Measurements from ENCODE around the gene MLN. TPM values are rescaled to one million over a fixed set of nuclear protein-coding genes. Genes with fewer than 3 reads are reported as not detected.

Gene MLN
- polyA plus RNA-seq, 2 of the 4 experiments (the other 2 are of a cell fraction), result not detected

DNA sequence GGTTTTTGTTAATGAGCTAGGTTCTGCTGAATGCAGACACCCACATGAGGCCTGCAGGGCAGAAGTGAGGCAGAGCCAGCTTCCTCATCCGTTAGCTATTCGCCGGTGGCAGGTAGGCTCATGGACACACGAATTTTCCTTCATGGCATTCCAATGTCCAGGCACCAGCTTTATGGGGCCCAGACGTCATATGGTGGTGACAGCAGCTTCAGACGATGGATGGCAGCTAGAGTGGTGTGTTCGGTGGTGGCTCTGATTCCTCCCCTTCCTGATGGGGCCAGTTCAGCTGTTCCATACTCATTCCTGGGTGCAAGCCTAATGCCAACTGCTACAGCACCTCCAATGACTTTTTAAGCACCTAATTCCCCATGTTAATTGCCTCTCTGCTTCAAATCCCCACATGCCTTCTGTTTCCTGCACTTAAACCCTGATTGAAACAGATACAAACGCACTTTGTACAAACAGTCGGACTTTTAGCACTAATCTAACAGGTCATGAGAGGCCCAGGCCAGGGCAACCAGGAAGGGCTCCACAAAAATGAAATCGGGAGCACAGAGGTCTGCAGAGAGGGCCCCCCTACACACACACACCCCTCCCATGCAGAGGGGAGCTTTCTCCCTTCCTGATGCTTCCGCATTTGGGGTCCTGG lies 35.7 kb upstream of the MLN start:
- CTCF ChIA-PET, result interaction anchor here (0.7 to 5.8 kb wide), 11 partner anchors 9 to 189 kb away, joined by 3 to 27 read pairs (median 4); partner anchors contain the start of gene UQCC2
- TF ChIP-seq EHF (CRISPR knock-in tag; IDR thresholded peaks at IDR 0.05) (no peak), KDM1A (IDR thresholded peaks at IDR 0.05; ENCODE audit: low read depth) (no peak), HOXB5 (CRISPR knock-in tag; IDR thresholded peaks at IDR 0.05) (no peak), RNF2 (IDR thresholded peaks at IDR 0.05; ENCODE audit: borderline replicate concordance, low read depth) (no peak), RARB (CRISPR knock-in tag; IDR thresholded peaks at IDR 0.05) (no peak), ZC3H11A (IDR thresholded peaks at IDR 0.05) (no peak), HEYL (CRISPR knock-in tag; IDR thresholded peaks at IDR 0.05) (no peak), POLR2A (IDR thresholded peaks at IDR 0.05; ENCODE audit: low read length) (no peak), HDAC2 (IDR thresholded peaks at IDR 0.05) (no peak)
- TF ChIP-seq, protein P1, sequence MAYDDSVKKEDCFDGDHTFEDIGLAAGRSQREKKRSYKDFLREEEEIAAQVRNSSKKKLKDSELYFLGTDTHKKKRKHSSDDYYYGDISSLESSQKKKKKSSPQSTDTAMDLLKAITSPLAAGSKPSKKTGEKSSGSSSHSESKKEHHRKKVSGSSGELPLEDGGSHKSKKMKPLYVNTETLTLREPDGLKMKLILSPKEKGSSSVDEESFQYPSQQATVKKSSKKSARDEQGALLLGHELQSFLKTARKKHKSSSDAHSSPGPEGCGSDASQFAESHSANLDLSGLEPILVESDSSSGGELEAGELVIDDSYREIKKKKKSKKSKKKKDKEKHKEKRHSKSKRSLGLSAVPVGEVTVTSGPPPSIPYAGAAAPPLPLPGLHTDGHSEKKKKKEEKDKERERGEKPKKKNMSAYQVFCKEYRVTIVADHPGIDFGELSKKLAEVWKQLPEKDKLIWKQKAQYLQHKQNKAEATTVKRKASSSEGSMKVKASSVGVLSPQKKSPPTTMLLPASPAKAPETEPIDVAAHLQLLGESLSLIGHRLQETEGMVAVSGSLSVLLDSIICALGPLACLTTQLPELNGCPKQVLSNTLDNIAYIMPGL (CRISPR knock-in tag; IDR thresholded peaks at IDR 0.05; ENCODE audit: borderline replicate concordance), result no peak
- TF ChIP-seq, protein P2, sequence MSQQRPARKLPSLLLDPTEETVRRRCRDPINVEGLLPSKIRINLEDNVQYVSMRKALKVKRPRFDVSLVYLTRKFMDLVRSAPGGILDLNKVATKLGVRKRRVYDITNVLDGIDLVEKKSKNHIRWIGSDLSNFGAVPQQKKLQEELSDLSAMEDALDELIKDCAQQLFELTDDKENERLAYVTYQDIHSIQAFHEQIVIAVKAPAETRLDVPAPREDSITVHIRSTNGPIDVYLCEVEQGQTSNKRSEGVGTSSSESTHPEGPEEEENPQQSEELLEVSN (IDR thresholded peaks at IDR 0.05; ENCODE audit: borderline replicate concordance, low read depth), result no peak
- Histone ChIP-seq H3K4me1 (peaks cover 52% of the 10 kb centered on the region), H3K27ac (peak overlapping the region; percentile 86 to 97), H3K4me3 (no peak overlapping the region), H3K4me2 (peak overlapping the region; percentile 78), H3K9me3 (no peaks in the 10 kb centered on the region; the same call in 2 of the 3 replicates)
- DNase-seq (ENCODE audit: low read depth in 1 of 2, low spot score in 1 of 2) (no peak), ATAC-seq (peak in 1 of 2 experiments; percentile 46; a peak in 4 of 6 replicates), FAIRE-seq (no peak)
- POLR2A ChIA-PET, result interaction anchor here (1.7 kb wide), 1 partner anchor 51 kb away, joined by 9 read pairs; the partner anchor contains the start of gene LEMD2
- 50% methylated on average over 9 of the region's 11 CpGs for WGBS (ENCODE audit: missing lambda C conversion rate)

DNA sequence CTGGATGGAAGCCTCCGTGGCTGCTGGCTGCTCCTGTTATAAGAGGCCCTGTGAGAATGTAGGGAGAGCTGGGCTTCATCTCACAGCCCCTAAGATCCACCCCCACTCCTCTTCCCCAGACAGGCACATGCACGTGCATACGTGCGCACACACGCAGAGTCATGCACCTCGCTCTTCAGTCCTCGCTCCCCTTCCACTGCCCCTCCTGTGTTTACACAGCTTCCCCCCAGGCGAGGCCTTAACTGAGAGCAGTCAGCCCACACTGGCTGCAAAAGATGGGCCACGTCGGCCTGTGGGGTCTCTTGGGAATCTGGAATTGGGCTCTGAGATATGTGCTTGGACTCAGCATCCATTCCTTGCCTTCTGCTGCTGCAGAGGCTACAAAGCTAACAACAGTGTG lies 35.2 kb upstream of the MLN start:
- H3K27ac ChIP-seq, result peak overlapping the region; percentile 86 to 97
- ChIA-PET POLR2A (interaction anchor here (1.7 kb wide), 1 partner anchor 50 kb away, joined by 9 read pairs; the partner anchor contains the start of gene LEMD2), CTCF (interaction anchor here (0.7 to 5.8 kb wide), 9 partner anchors 9 to 189 kb away, joined by 3 to 27 read pairs (median 4); no protein-coding TSS in a partner anchor)
- TF ChIP-seq ZFP36 (IDR thresholded peaks at IDR 0.05; ENCODE audit: borderline replicate concordance, partially characterized antibody) (no peak), JUNB (IDR thresholded peaks at IDR 0.05) (no peak), HDAC2 (IDR thresholded peaks at IDR 0.05) (no peak), FOSB (CRISPR knock-in tag; IDR thresholded peaks at IDR 0.05) (no peak), JUN (IDR thresholded peaks at IDR 0.05) (no peak), CBX8 (IDR thresholded peaks at IDR 0.05) (no peak), CHD2 (IDR thresholded peaks at IDR 0.05; ENCODE audit: low read length, partially characterized antibody) (no peak), BHLHE40 (IDR thresholded peaks at IDR 0.05; ENCODE audit: low read depth, low read length) (no peak), CEBPB (IDR thresholded peaks at IDR 0.05) (no peak), CBX2 (IDR thresholded peaks at IDR 0.05; ENCODE audit: borderline replicate concordance, low read depth) (no peak), KDM5A (IDR thresholded peaks at IDR 0.05) (no peak), TP53 (CRISPR knock-in tag; IDR thresholded peaks at IDR 0.05) (no peak), HEYL (CRISPR knock-in tag; IDR thresholded peaks at IDR 0.05) (no peak), EHF (CRISPR knock-in tag; IDR thresholded peaks at IDR 0.05) (no peak), ZC3H11A (IDR thresholded peaks at IDR 0.05) (no peak)
- TF ChIP-seq, protein P3, sequence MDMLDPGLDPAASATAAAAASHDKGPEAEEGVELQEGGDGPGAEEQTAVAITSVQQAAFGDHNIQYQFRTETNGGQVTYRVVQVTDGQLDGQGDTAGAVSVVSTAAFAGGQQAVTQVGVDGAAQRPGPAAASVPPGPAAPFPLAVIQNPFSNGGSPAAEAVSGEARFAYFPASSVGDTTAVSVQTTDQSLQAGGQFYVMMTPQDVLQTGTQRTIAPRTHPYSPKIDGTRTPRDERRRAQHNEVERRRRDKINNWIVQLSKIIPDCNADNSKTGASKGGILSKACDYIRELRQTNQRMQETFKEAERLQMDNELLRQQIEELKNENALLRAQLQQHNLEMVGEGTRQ (IDR thresholded peaks at IDR 0.05), result no peak
- TF ChIP-seq, protein P4, sequence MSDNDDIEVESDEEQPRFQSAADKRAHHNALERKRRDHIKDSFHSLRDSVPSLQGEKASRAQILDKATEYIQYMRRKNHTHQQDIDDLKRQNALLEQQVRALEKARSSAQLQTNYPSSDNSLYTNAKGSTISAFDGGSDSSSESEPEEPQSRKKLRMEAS (IDR thresholded peaks at IDR 0.05), result no peak
- TF ChIP-seq, protein P5, sequence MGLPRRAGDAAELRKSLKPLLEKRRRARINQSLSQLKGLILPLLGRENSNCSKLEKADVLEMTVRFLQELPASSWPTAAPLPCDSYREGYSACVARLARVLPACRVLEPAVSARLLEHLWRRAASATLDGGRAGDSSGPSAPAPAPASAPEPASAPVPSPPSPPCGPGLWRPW (IDR thresholded peaks at IDR 0.05), result no peak
- TF ChIP-seq, protein P6, sequence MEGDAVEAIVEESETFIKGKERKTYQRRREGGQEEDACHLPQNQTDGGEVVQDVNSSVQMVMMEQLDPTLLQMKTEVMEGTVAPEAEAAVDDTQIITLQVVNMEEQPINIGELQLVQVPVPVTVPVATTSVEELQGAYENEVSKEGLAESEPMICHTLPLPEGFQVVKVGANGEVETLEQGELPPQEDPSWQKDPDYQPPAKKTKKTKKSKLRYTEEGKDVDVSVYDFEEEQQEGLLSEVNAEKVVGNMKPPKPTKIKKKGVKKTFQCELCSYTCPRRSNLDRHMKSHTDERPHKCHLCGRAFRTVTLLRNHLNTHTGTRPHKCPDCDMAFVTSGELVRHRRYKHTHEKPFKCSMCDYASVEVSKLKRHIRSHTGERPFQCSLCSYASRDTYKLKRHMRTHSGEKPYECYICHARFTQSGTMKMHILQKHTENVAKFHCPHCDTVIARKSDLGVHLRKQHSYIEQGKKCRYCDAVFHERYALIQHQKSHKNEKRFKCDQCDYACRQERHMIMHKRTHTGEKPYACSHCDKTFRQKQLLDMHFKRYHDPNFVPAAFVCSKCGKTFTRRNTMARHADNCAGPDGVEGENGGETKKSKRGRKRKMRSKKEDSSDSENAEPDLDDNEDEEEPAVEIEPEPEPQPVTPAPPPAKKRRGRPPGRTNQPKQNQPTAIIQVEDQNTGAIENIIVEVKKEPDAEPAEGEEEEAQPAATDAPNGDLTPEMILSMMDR (IDR thresholded peaks at IDR 0.05), result no peak
- no peak overlapping the region for H3K4me3 ChIP-seq
- 87% methylated on average over 8 of the region's 10 CpGs for WGBS (ENCODE audit: missing lambda C conversion rate)
- FAIRE-seq, result no peak
- no peaks in the 10 kb centered on the region; the same call in 2 of the 3 replicates for H3K9me3 ChIP-seq
- H3K4me1 ChIP-seq, result peaks cover 56% of the 10 kb centered on the region
- no peak for DNase-seq (ENCODE audit: low read depth in 1 of 2, low spot score in 1 of 2)
- no peak overlapping the region; the same call in 2 of the 3 replicates for H3K4me2 ChIP-seq
- no peak for ATAC-seq
